Measurements from ENCODE around the gene HSPA12B. TPM values are rescaled to one million over a fixed set of nuclear protein-coding genes. Genes with fewer than 3 reads are reported as not detected.

The HSPA12B gene
- total and polyA plus RNA-seq, 2 of the 13 experiments (the other 11 are each of a cell fraction or from before 2014, with no cell fraction given) = 0.01 TPM; not detected in 1

- TF ChIP-seq ZNF142 (CRISPR knock-in tag; IDR thresholded peaks at IDR 0.05) (peak; percentile 93), ZBTB7B (CRISPR knock-in tag; IDR thresholded peaks at IDR 0.05) (0 out of 2 replicates have a peak, but pooled peaks have one; percentile 31), NCOA2 (CRISPR knock-in tag; IDR thresholded peaks at IDR 0.05) (no peak), NFE2L1 (CRISPR knock-in tag; IDR thresholded peaks at IDR 0.05; ENCODE audit: borderline replicate concordance) (no peak), RARG (CRISPR knock-in tag; IDR thresholded peaks at IDR 0.05; ENCODE audit: low read depth) (no peak), ZNF772 (CRISPR knock-in tag; IDR thresholded peaks at IDR 0.05) (no peak), POLR2A (IDR thresholded peaks at IDR 0.05; ENCODE audit: insufficient read depth in 1 of 2, low read depth in 2 of 2, low read length in 2 of 2) (peak in 1 of 2 experiments; percentile 69; a peak in 1 of 4 replicates), TSC22D2 (CRISPR knock-in tag; IDR thresholded peaks at IDR 0.05; ENCODE audit: borderline replicate concordance) (no peak), KLF16 (CRISPR knock-in tag; IDR thresholded peaks at IDR 0.05) (peak in 1 of 2 experiments; percentile 55; a peak in 1 of 4 replicates), MTF2 (CRISPR knock-in tag; IDR thresholded peaks at IDR 0.05; ENCODE audit: borderline replicate concordance) (no peak), SALL2 (CRISPR knock-in tag; IDR thresholded peaks at IDR 0.05) (peak; percentile 81), ERF (CRISPR knock-in tag; IDR thresholded peaks at IDR 0.05) (0 out of 2 replicates have a peak, but pooled peaks have one; percentile 40), SOX13 (IDR thresholded peaks at IDR 0.05) (no peak), SOX13 (CRISPR knock-in tag; conservative IDR thresholded peaks at IDR 0.05 in 1 of 2, IDR thresholded peaks at IDR 0.05 in 1 of 2) (peak in 1 of 2 experiments; percentile 40; a peak in 2 of 4 replicates), YEATS4 (CRISPR knock-in tag; IDR thresholded peaks at IDR 0.05; ENCODE audit: borderline replicate concordance) (peak; percentile 76), ZNF543 (CRISPR knock-in tag; IDR thresholded peaks at IDR 0.05) (no peak), DDIT3 (CRISPR knock-in tag; IDR thresholded peaks at IDR 0.05) (no peak), ZNF766 (CRISPR knock-in tag; IDR thresholded peaks at IDR 0.05; ENCODE audit: borderline replicate concordance) (0 out of 2 replicates have a peak, but pooled peaks have one; percentile 51)
- TF ChIP-seq, protein P1, sequence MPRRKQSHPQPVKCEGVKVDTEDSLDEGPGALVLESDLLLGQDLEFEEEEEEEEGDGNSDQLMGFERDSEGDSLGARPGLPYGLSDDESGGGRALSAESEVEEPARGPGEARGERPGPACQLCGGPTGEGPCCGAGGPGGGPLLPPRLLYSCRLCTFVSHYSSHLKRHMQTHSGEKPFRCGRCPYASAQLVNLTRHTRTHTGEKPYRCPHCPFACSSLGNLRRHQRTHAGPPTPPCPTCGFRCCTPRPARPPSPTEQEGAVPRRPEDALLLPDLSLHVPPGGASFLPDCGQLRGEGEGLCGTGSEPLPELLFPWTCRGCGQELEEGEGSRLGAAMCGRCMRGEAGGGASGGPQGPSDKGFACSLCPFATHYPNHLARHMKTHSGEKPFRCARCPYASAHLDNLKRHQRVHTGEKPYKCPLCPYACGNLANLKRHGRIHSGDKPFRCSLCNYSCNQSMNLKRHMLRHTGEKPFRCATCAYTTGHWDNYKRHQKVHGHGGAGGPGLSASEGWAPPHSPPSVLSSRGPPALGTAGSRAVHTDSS (CRISPR knock-in tag; conservative IDR thresholded peaks at IDR 0.05) = no peak
- TF ChIP-seq, protein P2, sequence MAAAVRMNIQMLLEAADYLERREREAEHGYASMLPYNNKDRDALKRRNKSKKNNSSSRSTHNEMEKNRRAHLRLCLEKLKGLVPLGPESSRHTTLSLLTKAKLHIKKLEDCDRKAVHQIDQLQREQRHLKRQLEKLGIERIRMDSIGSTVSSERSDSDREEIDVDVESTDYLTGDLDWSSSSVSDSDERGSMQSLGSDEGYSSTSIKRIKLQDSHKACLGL (CRISPR knock-in tag; IDR thresholded peaks at IDR 0.05) = no peak
- TF ChIP-seq, protein P3, sequence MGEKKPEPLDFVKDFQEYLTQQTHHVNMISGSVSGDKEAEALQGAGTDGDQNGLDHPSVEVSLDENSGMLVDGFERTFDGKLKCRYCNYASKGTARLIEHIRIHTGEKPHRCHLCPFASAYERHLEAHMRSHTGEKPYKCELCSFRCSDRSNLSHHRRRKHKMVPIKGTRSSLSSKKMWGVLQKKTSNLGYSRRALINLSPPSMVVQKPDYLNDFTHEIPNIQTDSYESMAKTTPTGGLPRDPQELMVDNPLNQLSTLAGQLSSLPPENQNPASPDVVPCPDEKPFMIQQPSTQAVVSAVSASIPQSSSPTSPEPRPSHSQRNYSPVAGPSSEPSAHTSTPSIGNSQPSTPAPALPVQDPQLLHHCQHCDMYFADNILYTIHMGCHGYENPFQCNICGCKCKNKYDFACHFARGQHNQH (CRISPR knock-in tag; IDR thresholded peaks at IDR 0.05) = no peak
These were observed 54.3 kb downstream of the HSPA12B start, which contains the start of gene CENPB (continued) for GRCh38 chr20:3786665-3787323.

Data from HepG2 (cell line).